Measurements from ENCODE around the gene SOX18. TPM values are rescaled to one million over a fixed set of nuclear protein-coding genes. Genes with fewer than 3 reads are reported as not detected.
"Not testable (repeated sequence)": the region's sequence is repeated elsewhere in the genome, so short reads cannot be mapped to it uniquely, and the experiment has no call there.

SOX18 gene
- polyA plus RNA-seq, 4 donors, result 7.1 to 17.0 (median 12.6) TPM

DNA sequence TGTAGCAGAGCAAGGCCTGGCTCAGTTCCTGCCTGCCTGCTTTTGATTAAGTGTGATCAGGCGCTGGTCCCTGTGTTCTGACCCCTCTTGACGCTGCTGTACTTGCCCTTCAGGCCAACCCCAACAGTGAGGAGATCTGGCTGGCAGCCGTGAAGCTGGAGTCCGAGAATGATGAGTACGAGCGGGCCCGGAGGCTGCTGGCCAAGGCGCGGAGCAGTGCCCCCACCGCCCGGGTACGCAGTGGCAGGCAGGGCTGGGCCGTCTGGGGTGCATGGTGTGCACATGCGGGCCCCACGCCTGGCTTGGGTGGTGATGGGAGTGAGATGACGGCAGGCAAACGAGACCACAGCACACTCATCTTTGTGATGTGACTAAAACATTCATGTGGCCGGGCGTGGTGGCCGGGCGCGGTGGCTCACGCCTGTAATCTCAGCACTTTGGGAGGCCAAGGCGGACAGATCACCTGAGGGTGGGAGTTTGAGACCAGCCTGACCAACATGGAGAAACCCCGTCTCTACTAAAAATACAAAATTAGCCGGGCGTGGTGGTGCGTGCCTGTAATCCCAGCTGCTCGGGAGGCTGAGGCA is 23.5 kb downstream of the SOX18 start:
- DNase-seq (ENCODE audit: low read depth in 4 of 4, low spot score in 2 of 4), result no peak

DNA sequence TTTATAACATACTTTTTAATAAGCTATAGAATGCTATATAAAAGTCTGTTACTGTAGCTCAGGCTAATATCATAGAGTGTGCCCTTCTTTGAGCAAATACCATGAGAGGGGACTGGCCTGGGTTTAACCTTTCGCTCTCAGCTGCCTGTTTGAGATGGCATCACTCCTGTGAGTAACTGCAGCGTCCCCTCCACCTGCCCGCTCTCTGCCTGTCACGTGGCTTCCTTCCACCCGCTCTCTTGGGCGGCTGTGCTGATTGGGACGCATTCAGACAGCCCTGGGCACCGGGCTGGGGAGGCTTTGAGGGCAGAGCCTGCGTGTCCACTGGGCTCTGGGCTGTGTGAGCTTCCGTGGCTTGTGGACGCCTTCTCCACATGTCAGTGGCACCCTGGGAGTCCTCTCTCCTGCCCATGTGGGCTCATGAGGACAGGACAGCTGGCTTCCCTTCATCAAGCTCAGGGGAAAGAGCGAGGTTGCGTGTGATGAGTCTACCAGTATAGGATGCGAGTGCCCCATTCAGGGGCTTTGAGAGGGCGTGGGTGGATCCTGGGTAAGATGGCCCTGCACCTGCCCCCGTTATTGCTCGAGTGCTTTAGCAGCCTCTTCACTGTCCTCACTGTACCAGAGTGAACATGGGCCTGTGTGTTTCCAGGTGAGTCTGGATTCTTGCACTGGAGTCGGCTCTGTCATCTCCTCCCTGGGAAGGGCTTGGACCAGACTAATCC is 24.2 kb downstream of the SOX18 start:
- no peak for DNase-seq (ENCODE audit: low read depth in 4 of 4, low spot score in 2 of 4)

DNA sequence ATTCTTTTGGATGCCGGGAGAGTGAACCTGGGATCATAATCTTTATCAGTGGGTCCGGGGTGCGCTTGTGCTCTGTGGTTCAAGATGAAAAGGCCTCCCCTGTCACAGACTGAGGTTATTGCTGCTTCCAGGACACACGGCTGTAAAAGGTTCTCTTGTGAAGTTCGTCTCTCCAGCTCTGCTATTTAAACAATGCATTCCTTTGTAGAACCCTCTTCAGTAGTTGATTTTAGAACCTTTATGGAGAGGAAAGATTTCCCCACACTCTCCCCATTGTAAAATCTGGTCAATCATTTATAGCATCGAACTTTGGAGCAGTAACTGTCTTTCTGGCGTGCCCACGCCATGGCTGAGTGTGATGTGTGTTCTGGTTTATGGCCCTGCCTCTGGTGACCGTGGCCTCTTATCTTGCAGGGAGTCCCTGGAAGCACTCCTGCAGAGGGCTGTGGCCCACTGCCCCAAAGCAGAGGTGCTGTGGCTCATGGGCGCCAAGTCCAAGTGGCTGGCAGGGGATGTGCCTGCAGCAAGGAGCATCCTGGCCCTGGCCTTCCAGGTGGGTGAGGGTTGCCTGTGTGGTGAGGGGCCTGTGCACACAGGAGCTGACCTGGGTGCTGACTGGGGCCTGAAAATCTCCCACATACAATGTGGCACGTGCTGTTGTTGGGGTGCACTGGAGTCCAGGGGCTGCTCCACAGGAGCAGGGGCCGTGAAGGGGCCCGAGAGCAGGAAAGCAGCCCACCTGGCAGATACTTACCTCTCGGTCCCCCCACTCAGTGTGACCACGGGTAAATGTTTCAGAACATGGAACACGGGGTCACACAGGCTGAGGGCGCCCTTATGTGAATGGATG is 25.1 kb downstream of the SOX18 start:
- no peak for DNase-seq (ENCODE audit: low read depth in 4 of 4, low spot score in 2 of 4)

DNA sequence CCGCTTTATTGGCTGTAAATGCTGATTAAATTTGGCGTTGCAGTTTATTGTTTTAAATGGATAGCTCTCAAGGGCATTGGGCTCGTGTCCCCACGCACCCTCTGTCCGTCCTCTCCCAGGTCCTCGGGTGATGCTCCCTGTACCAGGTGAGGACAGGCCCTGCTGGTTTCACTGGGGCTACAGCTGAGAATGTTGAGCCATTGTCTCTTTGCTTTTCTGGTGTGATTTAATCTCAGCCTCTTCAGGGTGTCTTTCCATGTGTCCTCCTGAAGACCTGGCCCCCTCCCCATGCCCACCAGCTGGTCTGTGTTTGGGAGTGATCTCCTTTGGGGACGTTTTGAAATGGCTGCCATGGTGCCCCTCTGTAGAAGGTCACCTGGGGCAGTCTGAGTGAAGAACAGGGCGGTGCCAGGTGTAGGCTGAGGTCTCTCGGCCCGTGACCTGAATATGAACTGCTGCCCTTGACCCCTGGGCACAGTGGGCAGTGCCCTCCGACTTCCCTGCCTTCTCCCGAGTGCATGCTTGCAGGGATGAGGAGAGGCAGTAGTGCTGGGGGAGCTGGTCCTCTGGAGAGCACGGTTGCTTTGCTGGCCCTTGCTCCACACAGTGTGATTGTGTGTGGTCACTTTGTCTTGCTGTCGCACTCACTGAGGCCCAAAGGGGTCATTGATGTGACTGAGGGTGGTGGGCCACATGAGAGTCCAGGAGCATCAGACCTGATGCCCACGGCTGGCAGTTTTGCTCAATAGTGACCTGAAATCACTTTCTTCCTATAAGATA is 25.9 kb downstream of the SOX18 start:
- DNase-seq (ENCODE audit: low read depth in 4 of 4, low spot score in 2 of 4), result no peak

DNA sequence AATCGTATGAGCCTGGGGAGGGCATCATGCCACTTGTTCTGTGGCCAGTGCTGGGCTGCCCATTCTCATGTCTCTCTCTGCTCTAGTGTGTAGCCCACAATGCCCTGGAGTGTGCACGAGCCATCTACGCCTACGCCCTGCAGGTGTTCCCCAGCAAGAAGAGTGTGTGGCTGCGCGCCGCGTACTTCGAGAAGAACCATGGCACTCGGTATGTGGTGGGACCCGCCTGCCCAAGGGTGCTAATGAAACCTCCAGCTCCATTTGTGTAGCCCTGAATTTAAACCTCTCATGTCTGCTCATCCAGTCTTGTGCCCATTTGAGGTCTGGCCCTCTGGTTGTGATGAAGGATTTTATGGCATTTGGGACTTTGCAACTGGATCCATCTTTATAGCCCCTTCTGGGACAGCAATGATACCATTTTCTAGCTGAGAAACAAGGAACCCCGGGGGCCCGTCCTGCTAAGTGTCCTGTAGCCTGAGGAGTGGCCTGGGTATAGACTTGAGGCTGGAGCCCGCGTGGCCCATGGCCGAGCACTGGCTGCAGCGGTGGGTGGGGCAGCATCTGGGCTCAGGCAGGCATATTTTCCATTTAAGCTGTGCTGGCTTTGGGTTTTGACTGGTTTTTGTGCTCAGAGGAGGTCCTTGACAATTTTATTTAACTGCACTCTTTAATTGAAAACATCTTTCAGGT is 26.6 kb downstream of the SOX18 start:
- DNase-seq (ENCODE audit: low read depth in 4 of 4, low spot score in 2 of 4), result no peak

DNA sequence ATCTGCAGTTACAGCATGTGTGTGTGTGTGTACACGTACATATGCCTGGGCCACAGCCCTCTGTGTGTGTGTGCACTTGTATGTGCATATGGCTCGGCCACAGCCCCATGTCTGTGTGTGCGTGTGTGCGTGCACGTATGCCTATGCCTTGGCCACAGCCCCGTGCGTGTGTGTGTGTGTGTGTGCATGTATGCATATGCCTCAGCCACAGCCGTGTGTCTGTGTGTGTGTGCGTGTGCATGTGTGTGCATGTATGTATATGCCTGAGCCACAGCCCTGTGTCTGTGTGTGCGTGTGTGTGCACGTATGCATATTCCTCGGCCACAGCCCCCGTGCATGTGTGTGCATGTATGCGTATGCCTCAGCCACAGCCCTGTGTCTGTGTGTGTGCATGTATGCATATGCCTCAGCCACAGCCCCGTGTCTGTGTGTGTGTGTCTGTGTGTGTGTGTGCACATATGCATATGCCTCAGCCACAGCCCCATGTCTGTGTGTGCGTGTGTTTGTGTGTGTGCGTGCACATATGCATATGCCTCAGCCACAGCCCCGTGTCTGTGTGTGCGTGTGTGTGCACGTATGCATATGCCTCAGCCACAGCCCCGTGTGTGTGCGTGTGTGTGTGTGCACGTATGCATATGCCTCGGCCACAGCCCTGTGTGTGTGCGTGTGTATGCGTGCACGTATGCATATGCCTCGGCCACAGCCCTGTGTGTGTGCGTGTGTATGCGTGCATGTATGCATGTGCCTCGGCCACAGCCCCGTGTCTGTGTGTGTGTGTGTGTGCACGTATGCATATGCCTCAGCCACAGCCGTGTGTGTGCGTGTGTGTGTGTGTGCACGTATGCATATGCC is 28.1 kb downstream of the SOX18 start:
- no peak for DNase-seq (ENCODE audit: low read depth in 4 of 4, low spot score in 2 of 4)

DNA sequence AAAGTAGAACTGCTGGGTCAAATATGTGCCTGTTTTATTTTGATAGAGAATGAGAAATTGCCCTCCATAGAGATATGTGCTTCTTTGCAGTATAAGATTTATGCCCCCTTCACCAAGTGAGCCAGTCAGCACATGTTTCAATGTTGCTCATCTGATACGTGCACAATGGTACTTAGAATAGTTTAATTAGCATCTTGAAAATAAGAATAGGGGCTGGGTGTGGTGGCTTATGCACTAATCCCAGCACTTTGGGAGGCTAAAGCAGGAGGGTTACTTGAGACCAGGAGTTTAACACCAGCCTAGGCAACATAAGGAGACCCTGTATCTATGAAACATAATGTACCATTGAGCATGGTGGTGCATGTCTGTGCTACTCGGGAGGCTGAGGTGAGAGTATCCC is 33.8 kb downstream of the SOX18 start:
- DNase-seq (ENCODE audit: low read depth in 4 of 4, low spot score in 2 of 4), result no peak

DNA sequence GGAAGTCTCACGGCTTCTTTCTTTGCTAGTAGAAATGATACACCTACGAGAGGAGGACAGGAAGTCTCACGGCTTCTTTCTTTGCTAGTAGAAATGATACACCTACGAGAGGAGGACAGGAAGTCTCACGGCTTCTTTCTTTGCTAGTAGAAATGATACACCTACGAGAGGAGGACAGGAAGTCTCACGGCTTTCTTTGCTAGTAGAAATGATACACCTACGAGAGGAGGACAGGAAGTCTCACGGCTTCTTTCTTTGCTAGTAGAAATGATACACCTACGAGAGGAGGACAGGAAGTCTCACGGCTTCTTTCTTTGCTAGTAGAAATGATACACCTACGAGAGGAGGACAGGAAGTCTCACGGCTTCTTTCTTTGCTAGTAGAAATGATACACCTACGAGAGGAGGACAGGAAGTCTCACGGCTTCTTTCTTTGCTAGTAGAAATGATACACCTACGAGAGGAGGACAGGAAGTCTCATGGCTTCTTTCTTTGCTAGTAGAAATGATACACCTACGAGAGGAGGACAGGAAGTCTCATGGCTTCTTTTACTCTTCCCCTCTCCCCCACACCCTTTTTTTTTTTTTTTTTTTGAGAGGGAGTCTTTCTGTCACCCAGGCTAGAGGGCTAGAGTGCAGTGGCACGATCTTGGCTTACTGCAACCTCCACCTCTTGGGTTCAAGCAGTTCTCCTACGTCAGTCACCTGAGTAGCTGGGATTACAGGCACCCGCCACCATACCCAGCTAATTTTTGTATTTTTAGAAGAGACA is 36.9 kb downstream of the SOX18 start:
- not testable (repeated sequence) for DNase-seq (ENCODE audit: low read depth in 4 of 4, low spot score in 2 of 4)

DNA sequence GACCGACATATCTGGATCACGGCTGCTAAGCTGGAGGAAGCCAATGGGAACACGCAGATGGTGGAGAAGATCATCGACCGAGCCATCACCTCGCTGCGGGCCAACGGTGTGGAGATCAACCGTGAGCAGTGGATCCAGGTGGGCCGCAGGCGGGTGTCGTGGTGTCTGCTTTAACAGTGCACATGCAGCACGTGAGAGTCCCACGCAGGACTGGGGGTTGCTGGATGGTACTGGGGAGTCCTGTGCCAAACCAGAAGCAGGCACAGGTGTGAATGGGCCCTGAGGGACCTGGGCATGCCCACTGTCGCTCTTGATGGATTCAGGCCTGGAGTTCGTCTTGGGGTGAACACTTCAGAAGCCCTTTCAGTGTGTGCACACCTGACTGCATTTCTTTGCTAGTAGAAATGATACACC is 38.1 kb downstream of the SOX18 start:
- DNase-seq (ENCODE audit: low read depth in 4 of 4, low spot score in 2 of 4), result no peak

DNA sequence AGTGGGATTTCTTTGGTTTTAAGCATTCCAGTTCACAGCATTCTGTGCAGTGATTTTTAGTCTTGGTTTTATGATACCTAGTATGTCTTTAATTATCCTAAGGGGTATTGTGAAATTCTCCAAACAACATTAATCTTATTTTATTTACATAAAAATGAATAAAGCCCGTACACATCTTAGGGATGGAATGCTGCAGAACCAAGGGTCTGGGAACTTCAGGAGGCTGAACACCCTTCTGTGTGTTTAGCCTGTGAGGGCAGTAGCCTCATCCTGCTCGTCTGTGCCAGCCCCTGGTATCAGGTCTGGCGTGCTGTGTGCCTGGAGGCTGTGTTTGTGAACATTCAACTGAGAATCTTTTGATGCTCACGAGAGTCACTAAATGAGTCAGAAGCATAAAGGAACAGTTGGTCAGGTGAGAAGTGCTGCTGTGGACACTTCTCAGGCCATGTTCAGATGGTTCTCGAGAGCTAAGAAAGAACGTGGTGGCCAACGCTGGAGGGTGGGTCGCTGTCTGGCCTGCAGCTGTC is 38.7 kb downstream of the SOX18 start:
- no peak for DNase-seq (ENCODE audit: low read depth in 4 of 4, low spot score in 2 of 4)

DNA sequence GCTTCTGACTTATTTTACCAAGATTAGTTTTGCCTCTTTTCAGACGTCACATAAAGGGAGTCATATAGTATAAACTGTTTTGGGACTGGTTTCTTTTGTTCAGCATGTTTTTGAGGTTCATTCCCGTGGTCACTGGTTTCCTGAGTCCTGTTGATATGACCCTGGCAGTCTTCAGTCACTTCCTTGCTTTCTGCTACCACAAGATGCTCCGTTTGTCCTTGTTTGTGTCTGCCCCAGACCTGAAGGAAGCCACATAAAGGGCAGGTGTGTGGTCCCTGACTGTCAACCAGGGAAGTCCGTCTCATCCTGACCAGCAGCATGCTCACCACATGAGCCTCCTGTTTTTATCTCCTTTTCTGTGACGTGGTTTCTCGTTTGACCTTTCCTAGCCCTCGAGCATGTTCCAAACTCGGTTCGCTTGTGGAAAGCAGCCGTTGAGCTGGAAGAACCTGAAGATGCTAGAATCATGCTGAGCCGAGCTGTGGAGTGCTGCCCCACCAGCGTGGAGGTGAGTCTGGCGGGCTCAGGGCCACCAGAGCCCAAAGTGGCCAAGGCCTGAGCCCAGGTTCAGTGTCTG is 39.5 kb downstream of the SOX18 start:
- no peak for DNase-seq (ENCODE audit: low read depth in 4 of 4, low spot score in 2 of 4)

DNA sequence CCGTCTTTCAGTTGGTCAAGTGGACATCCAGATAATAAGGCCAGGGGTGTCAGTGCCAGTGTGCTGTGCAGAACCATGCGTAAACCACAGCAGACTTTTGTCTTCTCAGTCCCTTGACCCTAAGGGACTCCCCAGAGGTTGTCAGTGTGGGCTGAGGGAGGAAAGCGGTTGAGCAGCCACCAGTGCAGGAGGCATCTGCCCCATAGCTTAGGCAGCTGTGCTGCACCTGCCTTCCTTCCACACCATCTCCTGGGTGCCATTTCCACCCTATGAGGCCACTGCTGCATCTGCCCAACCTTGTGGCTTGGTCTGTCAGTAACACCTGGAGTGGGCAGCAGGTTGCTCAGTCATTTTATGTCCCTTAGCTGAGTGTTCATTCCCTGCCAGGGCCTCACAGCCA is 42.5 kb downstream of the SOX18 start:
- no peak for DNase-seq (ENCODE audit: low read depth in 4 of 4, low spot score in 2 of 4)

DNA sequence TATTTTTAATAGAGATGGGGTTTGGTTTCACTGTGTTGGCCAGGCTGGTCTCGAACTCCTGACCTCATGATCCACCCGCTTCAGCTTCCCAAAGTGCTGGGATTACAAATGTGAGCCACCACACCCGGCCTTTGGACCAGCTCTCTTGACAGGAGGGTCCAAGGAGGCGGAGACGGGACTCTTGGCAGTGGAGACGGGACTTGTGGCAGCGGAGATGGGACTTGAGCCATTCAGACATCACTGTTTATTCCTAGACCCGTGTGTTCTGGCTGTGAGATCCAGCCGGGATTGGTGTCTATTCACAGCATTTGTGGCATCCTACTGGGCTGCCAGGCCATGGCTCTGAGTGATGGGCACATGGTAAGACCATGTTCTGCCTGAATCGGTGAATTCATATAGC is 42.9 kb downstream of the SOX18 start:
- DNase-seq (ENCODE audit: low read depth in 4 of 4, low spot score in 2 of 4), result no peak

DNA sequence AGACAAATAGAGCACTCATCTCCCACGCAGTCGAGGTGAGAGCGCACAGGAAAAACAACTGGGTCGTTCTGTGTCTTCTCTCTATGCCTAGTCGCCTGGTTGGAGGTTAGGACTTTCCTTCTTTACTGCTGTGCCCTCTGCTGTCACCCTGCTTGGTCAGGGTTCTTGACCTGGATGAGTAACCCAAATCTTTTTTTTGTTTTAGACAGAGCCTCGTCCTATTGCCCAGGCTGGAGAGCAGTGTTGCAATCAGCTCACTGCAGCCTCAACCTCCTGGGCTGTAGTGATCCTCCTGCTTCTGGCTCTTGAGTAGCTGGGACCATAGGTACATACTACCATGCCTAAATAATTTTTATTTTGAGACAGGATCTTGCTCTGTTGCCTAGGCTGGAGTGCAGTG is 44.0 kb downstream of the SOX18 start:
- DNase-seq (ENCODE audit: low read depth in 4 of 4, low spot score in 2 of 4), result no peak

DNA sequence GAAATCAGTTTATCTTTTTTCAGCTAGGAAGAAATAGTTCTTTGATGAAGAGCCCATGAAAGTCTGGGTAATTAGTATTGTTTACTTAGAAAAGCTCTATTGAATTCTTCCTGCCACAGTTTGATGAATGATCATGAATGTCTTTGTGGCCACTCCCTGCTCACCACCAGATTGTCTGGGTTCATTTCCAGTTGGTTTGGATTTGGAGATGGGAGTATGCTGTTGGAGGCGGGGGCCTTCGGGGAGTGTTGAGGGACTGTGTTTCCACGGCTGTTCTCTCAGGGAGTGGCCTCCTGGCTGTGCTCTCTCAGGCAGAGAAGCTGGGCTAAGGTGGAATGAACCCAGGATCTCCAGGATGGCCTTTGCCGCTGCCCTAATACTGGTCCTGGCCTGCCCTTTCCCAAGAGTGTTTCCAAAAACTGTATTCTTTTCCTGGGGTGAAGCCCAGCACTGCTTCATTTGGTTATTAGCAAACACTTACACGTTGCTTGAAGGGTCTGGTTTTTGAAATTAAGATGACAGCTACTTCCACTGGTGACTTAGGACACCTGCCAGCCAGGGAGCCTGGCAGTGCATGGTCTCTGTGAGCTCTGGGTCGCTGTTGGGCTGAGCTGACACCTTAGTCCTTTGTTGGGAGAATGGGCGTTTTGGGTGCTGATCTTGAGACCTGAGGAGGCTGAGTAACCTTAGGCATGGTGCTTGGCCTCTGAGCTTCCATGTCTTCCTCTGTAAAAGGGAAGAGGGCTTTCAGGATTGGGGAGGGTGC is 45.3 kb downstream of the SOX18 start:
- DNase-seq (ENCODE audit: low read depth in 4 of 4, low spot score in 2 of 4), result peak in 1 of 4 donors; percentile 13

DNA sequence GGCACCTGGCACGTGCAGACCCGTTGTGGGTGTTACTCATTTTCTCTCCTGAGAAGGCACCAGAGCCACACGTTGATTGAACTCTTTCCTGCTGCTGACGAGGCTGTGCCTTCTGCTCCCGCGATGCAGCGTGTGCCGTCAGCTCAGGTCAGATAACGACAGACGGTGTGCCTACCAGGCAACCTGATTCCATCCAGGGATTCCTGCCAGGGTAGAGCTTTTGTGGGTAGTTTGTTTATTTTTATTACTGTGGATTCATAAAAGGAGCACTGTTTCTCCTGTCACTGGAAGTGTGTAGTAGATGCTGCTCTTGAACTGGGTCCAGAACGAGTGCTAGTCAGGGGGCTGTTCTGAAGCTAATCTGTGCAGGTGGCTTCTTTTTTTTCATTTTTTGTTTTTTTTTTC is 47.8 kb downstream of the SOX18 start:
- no peak for DNase-seq (ENCODE audit: low read depth in 4 of 4, low spot score in 2 of 4)

DNA sequence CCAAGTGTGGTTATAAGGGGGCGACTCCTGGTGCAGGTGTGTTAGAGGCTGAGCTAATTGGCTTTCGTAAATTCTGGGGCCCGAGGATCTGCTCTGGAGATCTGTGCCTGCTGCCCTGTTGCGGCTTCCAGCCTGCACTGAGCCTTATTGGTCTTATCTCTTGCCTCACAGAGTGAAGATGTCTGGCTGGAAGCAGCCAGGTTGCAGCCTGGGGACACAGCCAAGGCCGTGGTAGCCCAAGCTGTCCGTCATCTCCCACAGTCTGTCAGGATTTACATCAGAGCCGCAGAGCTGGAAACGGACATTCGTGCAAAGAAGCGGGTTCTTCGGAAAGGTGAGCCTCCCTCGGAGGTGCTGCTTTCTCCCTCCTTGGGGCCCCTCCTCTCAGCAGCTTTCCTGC is 48.5 kb downstream of the SOX18 start:
- no peak for DNase-seq (ENCODE audit: low read depth in 4 of 4, low spot score in 2 of 4)
